GM21447 (cell line): ENCODE measurements around the gene ARL5B.
A peak's percentile ranks its signal among the peaks of the same experiment; 100 is the strongest.

Source experiments
- ATAC-seq: cut with Tn5 transposase; IDR thresholded peaks from one replicate; pipeline ENCODE4 v1.9.1; 2021; ENCODE audit not compliant: unreplicated experiment

Gene ARL5B

GRCh38 chr10:18658271-18659124 lies 733 bp upstream of the ARL5B start:
- peak; percentile 17 for ATAC-seq

GRCh38 chr10:18659819-18660535 lies 746 bp downstream of the ARL5B start:
- peak; percentile 18 for ATAC-seq

GRCh38 chr10:18660816-18661431 lies 1.7 kb downstream of the ARL5B start:
- ATAC-seq, result no peak

GRCh38 chr10:18664841-18665478 lies 5.7 kb downstream of the ARL5B start:
- no peak for ATAC-seq

GRCh38 chr10:18665815-18666558 lies 6.8 kb downstream of the ARL5B start:
- no peak for ATAC-seq

GRCh38 chr10:18666810-18667209 lies 7.6 kb downstream of the ARL5B start:
- no peak for ATAC-seq

GRCh38 chr10:18668026-18668425 lies 8.8 kb downstream of the ARL5B start:
- ATAC-seq, result no peak

- ATAC-seq, result no peak
These were observed 16.0 kb downstream of the ARL5B start for GRCh38 chr10:18675086-18675801.

- ATAC-seq, result no peak
These were observed 21.5 kb downstream of the ARL5B start for GRCh38 chr10:18680754-18681153.

GRCh38 chr10:18681366-18681765 lies 22.1 kb downstream of the ARL5B start:
- no peak for ATAC-seq

GRCh38 chr10:18681971-18682411 lies 22.8 kb downstream of the ARL5B start:
- ATAC-seq, result no peak

- ATAC-seq, result no peak
These were observed 24.2 kb downstream of the ARL5B start for GRCh38 chr10:18683427-18683826.

- no peak for ATAC-seq
These were observed 25.2 kb downstream of the ARL5B start for GRCh38 chr10:18684416-18684815.

- ATAC-seq, result no peak
These were observed 25.7 kb downstream of the ARL5B start for GRCh38 chr10:18684953-18685352.

- ATAC-seq, result no peak
These were observed 26.3 kb downstream of the ARL5B start for GRCh38 chr10:18685555-18685954.

- no peak for ATAC-seq
These were observed 28.0 kb downstream of the ARL5B start for GRCh38 chr10:18687195-18687594.

- ATAC-seq, result no peak
These were observed 28.5 kb downstream of the ARL5B start for GRCh38 chr10:18687706-18688105.

GRCh38 chr10:18689498-18689897 lies 30.3 kb downstream of the ARL5B start:
- ATAC-seq, result no peak

GRCh38 chr10:18690541-18690940 lies 31.3 kb downstream of the ARL5B start:
- ATAC-seq, result no peak
